Pancreas (tissue), 10 donors: Measurements from ENCODE around the gene TLE5. TPM values are rescaled to one million over a fixed set of nuclear protein-coding genes. Genes with fewer than 3 reads are reported as not detected.

Experiments
- ATAC-seq, 4 donors: fragments of 200-7000 bp; cut with Tn5 transposase; one replicate each; pipeline versions ENCODE4 v1.8.0 to v1.9.1; 2020; ENCODE audit warnings: mild to moderate bottlenecking in 4 of 4, moderate library complexity in 4 of 4
- DNase-seq, 6 donors: peaks; one replicate each; pipeline ENCODE4 v3.0.0-alpha.2; 2020
- FAIRE-seq: peaks from 2 replicates; lab custom pipeline; 2012; peaks lifted over from hg19 to GRCh38; lab: Jason Lieb, UNC
- H3K27ac ChIP-seq, 4 donors: fragments of 200-600 bp; sonication (generic); 1 replicate in 3 of 4; 2 replicates in 1 of 4; pipeline versions ENCODE4 v1.5.0 to v1.8.0; 2020
- H3K27me3 ChIP-seq, 4 donors: fragments of 200-600 bp; one replicate each; pipeline ENCODE4 v1.8.0; 2021
- H3K36me3 ChIP-seq, 3 donors: fragments of 200-600 bp; sonication (generic) in 1 of 3; one replicate each; pipeline versions ENCODE4 v1.5.0 to v1.8.0; 2020 to 2021
- H3K4me1 ChIP-seq, 3 donors: fragments of 200-600 bp; one replicate each; pipeline ENCODE4 v1.8.0; 2021
- H3K4me3 ChIP-seq, 4 donors: fragments of 200-600 bp; sonication (generic) in 2 of 4; one replicate each; pipeline versions ENCODE4 v1.5.0 to v1.8.0; 2020 to 2021
- H3K9me3 ChIP-seq, 4 donors: fragments of 200-600 bp; one replicate each; pipeline ENCODE4 v1.8.0; 2021
- CTCF ChIP-seq, 4 donors: fragments of 200-600 bp; sonication (generic) in 3 of 4; IDR thresholded peaks; one replicate each; pipeline versions ENCODE4 v1.5.0 to v1.8.0; 2021; ENCODE audit warnings: antibody characterized with exemption in 4 of 4
- WGBS, 2 donors: extraction: QIAGEN DNeasy Blood & Tissue Kit; methylation state at CpG; one replicate each; pipeline ENCODE4 v1.1.7; 2013; 5-methylcytosine and 5-hydroxymethylcytosine counted together
- intact Hi-C, 3 donors: fragments of 100-400 bp; cut with DNase I; formaldehyde crosslinking; loops; one replicate each; pipeline versions ENCODE4 v1.11.1 to v1.14.2; 2022
- polyA plus RNA-seq, 2 donors: library from polyadenylated mRNA; stranded (reverse); fragments of 200-250 nt; gene quantifications; one replicate each; pipeline ENCODE4 v1.2.3, GENCODE V29; 2013
- total RNA-seq, 6 donors: library from RNA; stranded (reverse); fragmentation: NEBNext Ultra II Directional in 4 of 6; extraction: Animal tissue kit (Norgen Biotek cat#: 25700) in 4 of 6; gene quantifications; one replicate each; pipeline versions ENCODE4 v1.2.1 to v1.2.4, GENCODE V29; 2021 to 2023
- donor health status: healthy with polysubstance abuse.
- donor health status: DM: no; HTN: no; CAD: no; lungs with moderate emphysema.
- donor health status: DM: no; HTN: no; CAD: no.
- donor health status: control.
- donor health status: control.
- donor health status: Bipolar disorder and iron deficiency.
- donor health status: DM: yes; HTN: yes; CAD: no.
- donor health status: DM: no; HTN: no; CAD: no.
- donor health status: DM: no; HTN: no; CAD: no.
- donor health status: DM: yes; HTN: yes; CAD: no.

TLE5 gene
- total RNA-seq: 100 to 1,000 TPM; 165 to 250 (median 204) TPM
- 100 to 1,000 TPM; 539 to 573 TPM for polyA plus RNA-seq

- 0 to 1% methylated on average over 33 to 101 of the region's 111 CpGs for WGBS, 2 donors
- peak; percentile 70 to 92 (median 84) for DNase-seq
- ATAC-seq: peak; percentile 53 to 76 (median 61)
- intact Hi-C loops: no loop called here
- no peak for FAIRE-seq
- peaks cover 0 to 11% (median 0%) of the 10 kb centered on the region in 3 donors for H3K36me3 ChIP-seq
- peaks cover 17 to 48% (median 31%) of the 10 kb centered on the region in 3 donors for H3K4me1 ChIP-seq
- TF ChIP-seq CTCF (IDR thresholded peaks at IDR 0.05): no peak
- H3K27ac ChIP-seq: peak within 1 kb of the TSS; percentile 82 to 94 (median 88)
- peak within 1 kb of the TSS; percentile 68 to 89 (median 83) for H3K4me3 ChIP-seq
- no peaks in the 10 kb centered on the region for H3K27me3 ChIP-seq
- H3K9me3 ChIP-seq: no peaks in the 10 kb centered on the region
These were observed at the start of gene TLE5 for GRCh38 chr19:3062165-3063105. Gene TLE5 (minus strand): TSS chr19:3062495. CDS start chr19:3062200, 295 bp downstream.

DNA sequence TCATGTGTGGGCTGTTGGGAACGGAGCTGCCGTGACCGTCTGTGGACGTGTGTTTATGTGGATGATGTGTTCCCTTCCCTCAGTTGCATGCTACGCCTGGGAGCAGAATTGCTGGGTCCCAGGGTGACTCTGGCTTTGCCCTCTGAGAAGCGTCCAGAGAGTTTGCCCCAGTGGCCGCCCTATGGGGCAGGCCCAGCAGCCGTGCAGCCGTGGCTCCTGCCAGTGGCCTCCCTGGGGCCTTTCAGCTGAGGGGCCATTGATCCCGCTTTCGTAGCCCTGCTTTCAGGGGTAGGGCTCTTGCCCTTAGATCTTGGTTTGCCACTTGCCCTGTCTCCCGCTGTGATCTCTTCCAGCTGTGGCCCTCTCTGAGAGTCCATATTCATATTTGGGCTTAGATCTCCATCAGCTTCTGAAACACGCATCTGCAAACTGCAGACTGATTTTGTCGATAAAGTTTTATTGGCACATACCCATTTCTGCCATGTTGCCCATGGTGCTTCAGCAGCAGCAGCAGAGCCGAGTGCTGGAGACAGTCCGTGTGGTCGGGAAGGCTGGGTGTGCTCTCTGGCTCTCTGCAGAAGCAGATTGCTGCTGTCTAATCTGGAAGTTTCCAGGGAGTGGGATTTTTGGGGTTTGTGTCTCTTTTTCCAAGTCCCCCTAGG is 49.4 kb upstream of the TLE5 start:
- intact Hi-C loops: no loop called here
- no peak for FAIRE-seq
- peak in 1 of 6 donors; percentile 12 for DNase-seq
- no peak overlapping the region for H3K27ac ChIP-seq
- no peaks in the 10 kb centered on the region for H3K27me3 ChIP-seq
- TF ChIP-seq CTCF (IDR thresholded peaks at IDR 0.05): no peak
- H3K36me3 ChIP-seq: peaks cover 0 to 5% (median 0%) of the 10 kb centered on the region in 3 donors
- 97% methylated on average over 17 of the region's 17 CpGs for WGBS, 2 donors
- H3K4me1 ChIP-seq: no peaks in the 10 kb centered on the region
- no peaks in the 10 kb centered on the region for H3K9me3 ChIP-seq
- no peak for ATAC-seq
- no peak overlapping the region for H3K4me3 ChIP-seq

- WGBS, 2 donors: 91 to 93% methylated on average over 37 of the region's 37 CpGs
- peak in 1 of 6 donors; percentile 71 for DNase-seq
These were observed 48.0 kb upstream of the TLE5 start for GRCh38 chr19:3110126-3110825.

DNA sequence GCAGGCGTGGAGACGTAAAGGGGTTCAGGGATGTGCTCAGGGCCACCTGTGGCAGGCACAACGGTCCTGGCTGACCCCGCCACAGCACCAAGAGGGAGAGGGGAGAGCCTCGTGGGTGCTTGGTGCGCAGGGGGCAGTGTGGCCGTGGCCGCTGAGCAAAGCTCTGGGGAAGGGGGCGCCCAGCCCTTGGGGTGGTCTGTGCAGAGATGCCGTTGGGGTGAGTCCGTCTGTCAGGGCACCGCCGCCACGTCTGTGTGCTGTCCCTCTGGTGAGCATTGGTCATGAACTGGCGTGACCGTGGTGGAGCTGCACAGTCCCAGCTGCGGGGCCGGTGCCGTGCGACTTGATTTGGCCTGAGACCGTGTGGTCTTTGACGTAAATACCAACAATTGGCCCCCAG is 47.2 kb upstream of the TLE5 start:
- ATAC-seq (no peak), FAIRE-seq (no peak), DNase-seq (peak in 1 of 6 donors; percentile 66)
- 86 to 90% methylated on average over 22 of the region's 22 CpGs for WGBS, 2 donors
- Histone ChIP-seq H3K36me3 (no peaks in the 10 kb centered on the region), H3K4me1 (no peaks in the 10 kb centered on the region), H3K27ac (no peak overlapping the region), H3K9me3 (no peaks in the 10 kb centered on the region), H3K4me3 (no peak overlapping the region), H3K27me3 (no peaks in the 10 kb centered on the region)
- intact Hi-C loops: loop anchor here in 2 of 3 donors (5.0 to 10.0 kb wide), 2 partner anchors 145 to 147 kb away; no protein-coding TSS in a partner anchor
- no peak for TF ChIP-seq CTCF (IDR thresholded peaks at IDR 0.05)

More at GRCh38 chr19:3110126-3110825, 48.0 kb upstream of the TLE5 start:
- Histone ChIP-seq H3K4me3 (no peak overlapping the region), H3K9me3 (no peaks in the 10 kb centered on the region), H3K27me3 (no peaks in the 10 kb centered on the region), H3K4me1 (no peaks in the 10 kb centered on the region), H3K27ac (no peak overlapping the region), H3K36me3 (no peaks in the 10 kb centered on the region)
- no peak for ATAC-seq
- TF ChIP-seq CTCF (IDR thresholded peaks at IDR 0.05): no peak
- intact Hi-C loops: no loop called here
- no peak for FAIRE-seq
